Adipocyte (in vitro differentiated cells): ENCODE results near the gene RPL7A.
A peak's percentile ranks its signal among the peaks of the same experiment; 100 is the strongest.

ENCODE experiments used
- DNase-seq: peaks from one replicate; pipeline ENCODE4 v3.0.0-alpha.2; 2015; ENCODE audit warnings: low read depth
- H3K27me3 ChIP-seq: replicated peaks from 2 replicates; pipeline ENCODE4 v1.7.0; 2013; ENCODE audit warnings: mild to moderate bottlenecking, low read length, moderate library complexity; ENCODE audit not compliant: control insufficient read depth, insufficient read depth
- H3K36me3 ChIP-seq: 2 replicates; pipeline ENCODE4 v1.7.0; 2013; ENCODE audit warnings: low read length, mild to moderate bottlenecking, moderate library complexity; ENCODE audit not compliant: control insufficient read depth, insufficient read depth, severe bottlenecking
- H3K4me1 ChIP-seq: 2 replicates; pipeline ENCODE4 v1.7.0; 2013; ENCODE audit warnings: mild to moderate bottlenecking, low read length, moderate library complexity; ENCODE audit not compliant: control insufficient read depth, insufficient read depth
- H3K4me3 ChIP-seq: 2 replicates; pipeline ENCODE4 v1.7.0; 2013; ENCODE audit warnings: mild to moderate bottlenecking, low read length, moderate library complexity
- H3K9ac ChIP-seq: 2 replicates; pipeline ENCODE4 v1.7.0; 2013; ENCODE audit warnings: mild to moderate bottlenecking, low read length, moderate library complexity
- H3K9me3 ChIP-seq: 2 replicates; pipeline ENCODE4 v1.7.0; 2013; ENCODE audit warnings: mild to moderate bottlenecking, low read length, moderate library complexity; ENCODE audit not compliant: control insufficient read depth

RPL7A gene

GRCh38 chr9:133360400-133361393 lies 12.7 kb downstream of the RPL7A start:
- Histone ChIP-seq H3K9me3 (no peaks in the 10 kb centered on the region), H3K4me1 (peaks cover 27% of the 10 kb centered on the region), H3K9ac (peak overlapping the region; percentile 30), H3K4me3 (no peak overlapping the region), H3K27me3 (no peaks in the 10 kb centered on the region), H3K36me3 (peaks cover 58% of the 10 kb centered on the region)
- DNase-seq: no peak

GRCh38 chr9:133361507-133362092 lies 13.6 kb downstream of the RPL7A start:
- Histone ChIP-seq H3K9me3 (no peaks in the 10 kb centered on the region), H3K9ac (no peak overlapping the region), H3K36me3 (peaks cover 67% of the 10 kb centered on the region), H3K27me3 (no peaks in the 10 kb centered on the region), H3K4me1 (peaks cover 27% of the 10 kb centered on the region), H3K4me3 (no peak overlapping the region)
- DNase-seq: no peak

GRCh38 chr9:133362359-133363044 lies 14.5 kb downstream of the RPL7A start:
- Histone ChIP-seq H3K4me3 (no peak overlapping the region), H3K9ac (no peak overlapping the region), H3K4me1 (peaks cover 23% of the 10 kb centered on the region), H3K27me3 (no peaks in the 10 kb centered on the region), H3K36me3 (peaks cover 76% of the 10 kb centered on the region), H3K9me3 (no peaks in the 10 kb centered on the region)
- no peak for DNase-seq

GRCh38 chr9:133366435-133366834 lies 18.4 kb downstream of the RPL7A start:
- no peak overlapping the region for H3K4me3 ChIP-seq
- peaks cover 75% of the 10 kb centered on the region for H3K36me3 ChIP-seq
- no peaks in the 10 kb centered on the region for H3K9me3 ChIP-seq

GRCh38 chr9:133367221-133367620 lies 19.2 kb downstream of the RPL7A start:
- peaks cover 56% of the 10 kb centered on the region for H3K4me1 ChIP-seq
- H3K27me3 ChIP-seq: no peaks in the 10 kb centered on the region
- peaks cover 68% of the 10 kb centered on the region for H3K36me3 ChIP-seq
- no peak overlapping the region for H3K4me3 ChIP-seq
- no peak for DNase-seq
- peak overlapping the region; percentile 11 for H3K9ac ChIP-seq
- no peaks in the 10 kb centered on the region for H3K9me3 ChIP-seq

More at GRCh38 chr9:133366435-133366834, 18.4 kb downstream of the RPL7A start:
- DNase-seq: no peak
- no peak overlapping the region for H3K9ac ChIP-seq
- H3K27me3 ChIP-seq: no peaks in the 10 kb centered on the region
- peaks cover 48% of the 10 kb centered on the region for H3K4me1 ChIP-seq

GRCh38 chr9:133367778-133368177 lies 19.8 kb downstream of the RPL7A start:
- H3K36me3 ChIP-seq: peaks cover 68% of the 10 kb centered on the region
- H3K4me3 ChIP-seq: peak overlapping the region; percentile 16
- no peak for DNase-seq
- H3K27me3 ChIP-seq: no peaks in the 10 kb centered on the region
- H3K9me3 ChIP-seq: no peaks in the 10 kb centered on the region
- H3K4me1 ChIP-seq: peaks cover 57% of the 10 kb centered on the region
- H3K9ac ChIP-seq: peak overlapping the region; percentile 11

- H3K4me3 ChIP-seq: peak overlapping the region; percentile 16
- H3K36me3 ChIP-seq: peaks cover 66% of the 10 kb centered on the region
- peak overlapping the region; percentile 11 for H3K9ac ChIP-seq
Measured at GRCh38 chr9:133368249-133368881, 20.3 kb downstream of the RPL7A start.

GRCh38 chr9:133369422-133369821 lies 21.4 kb downstream of the RPL7A start:
- Histone ChIP-seq H3K27me3 (no peaks in the 10 kb centered on the region), H3K9me3 (no peaks in the 10 kb centered on the region), H3K36me3 (peaks cover 57% of the 10 kb centered on the region)

More at GRCh38 chr9:133368249-133368881, 20.3 kb downstream of the RPL7A start:
- Histone ChIP-seq H3K9me3 (no peaks in the 10 kb centered on the region), H3K4me1 (peaks cover 60% of the 10 kb centered on the region), H3K27me3 (no peaks in the 10 kb centered on the region)
- no peak for DNase-seq

GRCh38 chr9:133369933-133370332 lies 21.9 kb downstream of the RPL7A start:
- H3K36me3 ChIP-seq: peaks cover 54% of the 10 kb centered on the region
- no peak overlapping the region for H3K9ac ChIP-seq
- no peak overlapping the region for H3K4me3 ChIP-seq
- H3K27me3 ChIP-seq: no peaks in the 10 kb centered on the region
- no peaks in the 10 kb centered on the region for H3K9me3 ChIP-seq
- no peak for DNase-seq
- peaks cover 69% of the 10 kb centered on the region for H3K4me1 ChIP-seq

More at GRCh38 chr9:133369422-133369821, 21.4 kb downstream of the RPL7A start:
- Histone ChIP-seq H3K4me3 (no peak overlapping the region), H3K9ac (no peak overlapping the region), H3K4me1 (peaks cover 69% of the 10 kb centered on the region)
- no peak for DNase-seq

GRCh38 chr9:133370685-133371084 lies 22.7 kb downstream of the RPL7A start:
- Histone ChIP-seq H3K4me3 (no peak overlapping the region), H3K9me3 (no peaks in the 10 kb centered on the region), H3K27me3 (no peaks in the 10 kb centered on the region), H3K9ac (no peak overlapping the region), H3K4me1 (peaks cover 69% of the 10 kb centered on the region), H3K36me3 (peaks cover 47% of the 10 kb centered on the region)
- no peak for DNase-seq
